ENCODE measurements around the gene POMGNT1.

The POMGNT1 gene

GRCh38 chr1:46181343-46182260, 16.6 kb downstream of the POMGNT1 start:
- no peak for DNase-seq

GRCh38 chr1:46180082-46180616, 18.1 kb downstream of the POMGNT1 start:
- no peak for DNase-seq

GRCh38 chr1:46179138-46180081, 18.8 kb downstream of the POMGNT1 start:
- peak; percentile 63 for DNase-seq

- no peak for DNase-seq
These were observed 21.9 kb downstream of the POMGNT1 start, which contains the start of gene P3R3URF for GRCh38 chr1:46176211-46176865. TSS of gene P3R3URF (minus strand) at chr1:46176488. CDS start at chr1:46176471, 17 bp downstream.

- no peak for DNase-seq
These were observed 23.0 kb downstream of the POMGNT1 start for GRCh38 chr1:46175243-46175642.

- DNase-seq: no peak
These were observed 23.6 kb downstream of the POMGNT1 start, which contains the start of gene TSPAN1 for GRCh38 chr1:46174448-46175231. TSS of gene TSPAN1 (plus strand) at chr1:46175087. CDS start at chr1:46181108, 6,021 bp downstream.

- DNase-seq: no peak
These were observed 24.8 kb downstream of the POMGNT1 start for GRCh38 chr1:46173361-46173856.

- DNase-seq: no peak
These were observed 25.9 kb downstream of the POMGNT1 start for GRCh38 chr1:46172321-46172720.

- no peak for DNase-seq
These were observed 26.4 kb downstream of the POMGNT1 start for GRCh38 chr1:46171871-46172270.

GRCh38 chr1:46171351-46171750, 26.9 kb downstream of the POMGNT1 start:
- no peak for DNase-seq

GRCh38 chr1:46169811-46170454, 28.3 kb downstream of the POMGNT1 start:
- DNase-seq: no peak

GRCh38 chr1:46168477-46168876, 29.8 kb downstream of the POMGNT1 start:
- no peak for DNase-seq

GRCh38 chr1:46166521-46167462, 31.4 kb downstream of the POMGNT1 start:
- peak; percentile 41 for DNase-seq

- DNase-seq: no peak
These were observed 38.0 kb downstream of the POMGNT1 start for GRCh38 chr1:46160212-46160611.

- DNase-seq: no peak
These were observed 38.7 kb downstream of the POMGNT1 start for GRCh38 chr1:46159516-46159915.

GRCh38 chr1:46158312-46159281, 39.6 kb downstream of the POMGNT1 start:
- DNase-seq: no peak

GRCh38 chr1:46157916-46158311, 40.3 kb downstream of the POMGNT1 start:
- DNase-seq: no peak

- no peak for DNase-seq
These were observed 44.5 kb downstream of the POMGNT1 start for GRCh38 chr1:46153732-46154131.

All from activated naive CD4-positive, alpha-beta T cell treated with Interleukin-2 at 50 U/mL for 16 hours (primary cell).